Hematopoietic multipotent progenitor cell treated with erythropoietin and hydrocortisone succinate and interleukin-3 and kit ligand, for 4 days (in vitro differentiated cells): ENCODE data around the gene ATP5ME.
"Not testable (repeated sequence)": the region's sequence is repeated elsewhere in the genome, so short reads cannot be mapped to it uniquely, and the experiment has no call there.

Experiments
- DNase-seq: peaks from one replicate; pipeline ENCODE4 v3.0.0-alpha.2; 2015

ATP5ME gene

DNA sequence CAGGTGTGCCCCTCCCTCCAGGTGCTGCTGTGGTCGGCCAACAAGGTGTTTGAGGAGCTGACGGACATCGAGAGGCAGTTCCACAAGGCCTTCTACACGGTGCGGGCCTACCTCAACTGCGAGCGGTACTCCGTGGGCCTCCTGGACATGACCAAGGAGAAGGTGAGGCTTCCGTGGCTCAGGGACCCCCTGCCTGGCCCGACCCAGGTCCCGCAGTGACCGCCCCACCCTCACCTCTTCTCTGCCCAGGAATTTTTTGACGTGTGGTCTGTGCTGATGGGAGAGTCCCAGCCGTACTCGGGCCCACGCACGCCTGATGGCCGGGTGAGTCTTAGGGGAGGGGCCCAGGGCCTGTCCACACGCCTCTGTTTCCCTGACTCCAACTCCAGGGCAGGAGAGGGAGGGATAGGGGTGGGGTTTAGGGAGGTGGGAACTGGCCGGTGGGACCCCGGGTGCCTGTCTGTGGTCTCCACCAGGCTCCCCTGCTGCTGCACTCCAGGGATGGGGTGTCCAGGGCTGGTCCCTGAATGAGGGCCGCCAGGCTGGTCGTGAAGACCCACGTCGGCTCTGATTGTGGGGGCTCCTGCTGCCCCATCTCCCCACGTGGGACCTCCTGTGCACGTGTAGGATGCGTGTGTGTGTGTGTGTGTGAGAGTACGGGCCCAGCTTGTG, 20.1 kb downstream of the ATP5ME start:
- DNase-seq, result no peak

DNA sequence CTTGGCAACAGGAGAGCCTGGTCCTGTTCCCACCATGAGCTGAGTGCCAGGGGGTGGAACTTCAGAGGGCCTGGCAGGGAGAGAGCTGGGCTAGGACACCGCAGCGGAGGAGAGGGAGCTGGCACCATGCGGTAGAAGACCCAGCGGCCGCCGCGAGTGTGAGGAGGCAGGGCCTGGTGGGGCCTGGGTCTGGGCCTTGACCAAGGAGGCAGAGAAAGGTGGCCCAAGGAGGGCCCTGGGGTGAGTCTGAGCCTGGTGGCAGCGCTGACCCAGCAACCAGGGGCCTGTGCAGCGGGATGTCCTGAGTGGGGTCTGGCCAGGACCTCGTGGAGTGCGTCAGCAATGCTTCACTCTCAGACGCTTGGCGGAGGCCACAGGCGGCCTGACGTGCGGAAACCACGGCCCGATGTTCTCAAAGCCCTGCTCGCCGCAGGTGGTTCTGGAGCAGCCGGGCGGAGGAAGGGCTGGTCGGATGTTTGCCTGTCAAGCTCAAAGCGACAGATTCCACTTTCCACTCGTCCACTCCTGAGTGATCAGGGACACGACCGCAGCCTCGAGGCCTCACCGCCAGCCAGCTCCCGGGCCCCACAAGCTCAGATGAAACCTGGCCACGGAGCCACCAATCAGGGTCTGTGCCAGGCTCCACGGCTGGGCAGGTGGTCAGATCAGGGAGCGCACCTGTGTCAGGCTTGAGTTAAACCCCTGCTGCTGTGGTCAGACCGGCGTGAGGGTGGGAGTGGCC, 20.8 kb downstream of the ATP5ME start:
- DNase-seq, result no peak

DNA sequence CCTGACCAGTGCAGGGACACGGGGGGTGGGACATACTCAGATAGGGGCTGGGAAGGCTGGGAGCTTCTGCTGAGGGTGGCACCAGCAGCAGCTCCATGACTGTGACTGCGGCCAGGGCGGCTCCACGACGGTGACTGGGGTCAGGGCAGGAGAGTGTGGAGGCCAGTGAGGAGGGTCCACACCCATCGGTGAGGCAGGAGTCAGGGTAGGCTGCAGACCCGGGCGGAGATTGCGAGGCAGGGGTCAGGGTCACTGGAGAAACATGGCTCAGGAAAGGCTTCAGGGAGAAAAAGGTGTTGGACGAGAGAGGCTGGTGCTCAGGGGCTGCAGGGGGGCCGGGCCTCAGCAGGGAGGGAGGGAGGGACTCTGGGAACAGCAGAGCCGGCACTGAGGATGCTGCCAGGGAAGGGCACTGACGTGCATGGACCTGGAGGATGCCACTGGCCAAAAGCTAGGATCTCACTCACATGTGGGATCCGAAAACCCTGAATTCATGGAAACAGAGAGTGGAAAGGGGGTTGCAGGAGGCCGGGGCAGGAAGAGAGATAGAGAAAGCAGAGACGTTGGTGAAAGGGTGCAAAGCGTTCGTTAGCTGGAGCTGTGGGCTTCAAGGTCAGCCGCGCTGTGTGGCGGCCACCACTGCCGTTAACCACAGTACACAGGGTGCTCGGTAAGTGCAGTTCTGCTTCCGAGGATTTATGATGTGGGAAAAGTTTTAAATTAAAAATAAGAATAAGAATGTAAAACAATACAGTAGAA, 22.0 kb downstream of the ATP5ME start:
- DNase-seq, result no peak

DNA sequence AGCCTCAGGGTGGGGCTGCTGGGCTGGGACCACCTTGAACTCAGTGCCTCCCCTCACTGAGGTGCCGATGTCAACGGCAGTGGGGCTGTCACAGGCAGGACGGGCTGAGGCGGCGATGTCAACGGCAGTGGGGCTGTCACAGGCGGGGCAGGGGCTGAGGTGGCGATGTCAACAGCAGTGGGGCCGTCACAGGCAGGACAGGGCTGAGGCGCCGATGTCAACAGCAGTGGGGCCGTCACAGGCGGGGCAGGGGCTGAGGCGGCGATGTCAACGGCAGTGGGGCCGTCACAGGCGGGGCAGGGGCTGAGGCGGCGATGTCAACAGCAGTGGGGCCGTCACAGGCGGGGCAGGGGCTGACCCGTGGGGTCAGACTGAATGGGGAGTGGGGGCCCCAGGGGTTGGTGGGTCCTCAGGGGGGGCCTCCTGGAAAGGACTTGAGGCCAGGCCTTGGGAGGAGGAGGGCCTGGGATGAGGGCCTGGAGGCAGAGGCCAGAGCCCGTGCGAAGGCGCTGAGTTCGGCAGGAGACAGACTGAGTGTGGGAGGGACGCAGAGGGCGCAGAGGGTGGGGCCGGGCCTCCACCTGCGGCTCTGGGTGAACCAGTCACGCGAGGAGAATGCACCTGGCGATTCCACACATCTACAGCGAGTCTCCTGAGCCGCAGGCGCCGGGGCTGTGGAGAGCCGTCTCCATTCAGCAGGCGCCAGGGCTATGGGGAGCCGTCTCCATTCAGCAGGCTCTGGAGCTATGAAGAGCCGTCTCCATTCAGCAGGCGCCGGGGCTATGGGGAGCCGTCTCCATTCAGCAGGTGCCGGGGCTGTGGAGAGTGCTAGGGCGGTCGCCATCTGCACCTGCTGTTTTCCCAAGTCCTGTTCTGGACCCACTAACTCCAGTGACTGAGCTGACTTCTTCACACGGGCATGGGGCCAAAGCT, 22.9 kb downstream of the ATP5ME start:
- DNase-seq, result no peak

DNA sequence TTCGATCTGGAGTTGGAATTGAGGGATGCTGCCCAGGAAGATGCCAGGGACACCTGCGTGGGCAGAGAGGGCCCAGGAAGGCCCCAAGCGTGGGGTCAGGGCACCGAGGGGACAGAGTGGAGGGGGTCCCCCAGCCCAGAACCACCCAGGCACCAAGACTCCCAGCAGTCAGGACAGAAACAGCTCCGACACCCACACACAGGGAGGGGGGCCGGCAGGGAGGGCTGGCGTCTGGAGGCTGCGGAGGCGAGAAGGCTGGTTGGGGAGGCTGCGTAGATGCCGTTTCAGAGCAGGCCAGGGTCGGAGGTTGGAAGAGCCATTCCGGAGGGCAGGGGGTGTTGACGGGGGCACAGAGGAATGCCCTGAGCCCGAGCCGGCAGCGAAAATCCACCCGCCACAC, 23.6 kb downstream of the ATP5ME start:
- DNase-seq, result no peak

DNA sequence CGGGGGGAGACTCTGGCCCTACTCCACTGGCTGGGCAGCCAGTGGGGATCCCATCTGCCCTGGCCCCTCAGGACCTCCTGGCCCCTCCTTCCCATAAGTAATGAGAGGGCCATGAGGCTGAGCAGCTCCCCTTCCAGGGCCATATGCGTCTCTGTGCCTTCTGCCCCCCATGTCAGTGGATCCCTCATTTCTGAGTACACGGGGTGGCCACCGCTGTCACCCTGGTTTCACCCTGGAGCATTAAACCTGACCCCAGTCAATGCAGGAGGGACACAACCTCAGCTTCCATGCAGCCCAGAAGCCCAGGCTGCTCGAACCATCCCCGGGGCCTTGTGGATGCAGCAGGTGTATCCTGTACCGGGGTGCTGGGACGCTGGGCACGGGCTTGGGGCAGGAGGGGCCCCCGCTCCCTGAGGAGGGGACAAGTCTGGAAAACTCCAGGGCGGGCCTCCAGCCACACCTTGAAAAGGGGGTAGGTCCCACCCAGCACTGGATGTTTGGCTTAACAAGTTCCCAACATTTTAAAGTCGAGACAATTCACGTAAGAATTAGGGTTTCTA, 24.2 kb downstream of the ATP5ME start:
- no peak for DNase-seq

DNA sequence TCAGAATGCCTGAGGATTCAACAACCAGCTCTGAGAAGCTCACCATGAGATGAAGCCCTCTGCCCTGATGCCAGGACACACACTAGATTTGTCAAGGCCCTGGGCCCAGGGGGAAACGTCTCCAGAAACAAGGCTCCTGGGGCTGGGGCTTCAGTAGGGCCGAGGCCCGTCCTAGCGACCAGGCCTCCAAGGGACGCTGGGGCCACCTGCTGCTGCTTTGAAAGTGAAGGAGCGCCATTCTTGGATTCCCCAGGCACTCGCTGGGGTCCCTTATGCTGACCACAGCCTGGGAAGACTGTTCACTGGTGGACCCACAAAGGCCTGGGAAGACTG, 24.8 kb downstream of the ATP5ME start:
- DNase-seq, result no peak

DNA sequence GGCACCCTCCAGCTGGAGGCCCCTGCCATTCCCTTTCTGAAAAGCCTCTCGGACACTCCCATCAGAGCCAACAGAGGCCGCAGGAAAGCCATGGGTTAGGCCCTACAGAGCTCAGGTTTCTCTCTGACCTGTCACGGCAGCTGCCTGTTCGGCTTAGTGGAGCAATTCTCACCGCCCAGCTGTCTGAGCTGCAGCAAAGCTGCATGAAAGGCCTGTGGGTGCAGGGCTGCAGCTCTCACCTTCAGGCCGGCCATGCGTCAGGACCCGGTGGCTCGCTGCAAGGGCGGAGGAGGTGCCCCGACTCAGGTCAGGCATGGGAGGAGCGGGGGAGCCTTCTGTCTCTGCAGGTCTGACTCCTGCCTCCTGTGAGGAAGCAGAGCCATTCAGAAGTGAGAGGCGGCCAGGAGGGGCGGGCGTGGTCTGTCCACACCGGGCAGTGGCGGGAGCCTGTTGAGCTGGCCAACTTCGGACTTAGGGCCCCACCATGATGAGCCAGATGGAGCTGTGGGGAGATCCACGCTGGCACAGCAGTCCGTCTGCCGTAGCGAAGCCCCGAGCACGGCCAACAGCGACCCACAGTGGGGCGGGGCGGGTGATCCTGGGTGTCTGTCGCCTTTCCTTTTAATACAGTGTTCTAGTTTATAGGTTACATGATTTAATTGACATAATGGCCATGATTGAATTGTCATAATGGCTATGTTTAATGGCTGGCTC, 25.3 kb downstream of the ATP5ME start:
- DNase-seq, result no peak

DNA sequence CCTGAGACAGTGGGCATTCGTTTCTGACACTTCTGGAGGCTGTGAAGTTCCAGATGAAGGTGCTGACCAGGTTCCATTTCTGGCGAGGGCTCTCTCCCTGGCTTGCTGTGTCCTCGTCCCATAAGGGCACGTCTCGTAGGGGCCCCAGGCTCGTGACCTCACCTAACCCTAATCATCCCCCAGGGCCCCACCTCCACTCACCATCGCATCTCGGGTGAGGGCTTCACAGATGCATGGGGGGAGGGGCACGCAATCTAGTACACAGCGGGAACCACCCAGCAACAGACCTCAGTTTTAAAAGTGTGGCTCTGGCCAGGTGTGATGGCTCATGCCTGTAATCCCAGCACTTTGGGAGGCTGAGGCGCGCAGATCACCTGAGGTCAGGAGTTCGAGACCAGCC, 26.6 kb downstream of the ATP5ME start:
- DNase-seq, result no peak

DNA sequence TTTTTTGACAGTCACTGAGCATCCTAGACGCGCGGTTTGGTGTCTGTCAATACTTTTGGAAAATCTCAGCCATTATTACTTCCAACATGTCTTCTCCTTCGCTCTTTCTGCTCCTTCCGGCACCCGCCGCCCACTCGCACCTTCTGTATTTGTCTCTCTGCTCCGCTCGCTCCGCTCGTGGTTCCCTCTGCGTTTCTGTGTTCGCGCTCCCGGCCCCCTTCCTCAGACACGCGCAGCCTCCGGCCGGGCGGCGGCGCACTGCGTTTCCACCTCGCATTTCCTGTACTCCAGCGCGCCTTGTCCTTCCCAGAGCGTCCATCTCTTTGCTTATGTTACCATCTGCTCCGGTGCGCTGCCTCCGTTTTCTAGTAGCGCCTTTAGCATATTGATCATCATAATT, 27.6 kb downstream of the ATP5ME start:
- DNase-seq, result no peak

DNA sequence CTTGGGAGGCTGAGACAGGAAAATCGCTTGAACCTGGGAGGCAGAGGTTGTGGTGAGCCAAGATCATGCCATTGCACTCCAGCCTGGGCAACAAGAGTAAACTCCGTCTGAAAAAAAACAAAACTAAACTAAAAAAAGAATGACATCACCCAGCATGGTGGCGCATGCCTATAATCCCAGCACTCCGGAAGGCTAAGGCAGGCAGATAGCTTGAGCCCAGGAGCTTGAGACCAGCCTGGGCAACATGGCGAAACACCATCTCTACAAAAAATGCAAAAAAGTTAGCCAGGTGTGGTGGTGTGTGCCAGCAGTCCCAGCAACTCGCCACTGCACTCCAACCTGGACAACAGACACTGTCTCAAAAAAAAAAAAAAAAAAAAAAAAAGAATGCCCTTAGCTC, 31.7 kb downstream of the ATP5ME start:
- DNase-seq, result not testable (repeated sequence)

DNA sequence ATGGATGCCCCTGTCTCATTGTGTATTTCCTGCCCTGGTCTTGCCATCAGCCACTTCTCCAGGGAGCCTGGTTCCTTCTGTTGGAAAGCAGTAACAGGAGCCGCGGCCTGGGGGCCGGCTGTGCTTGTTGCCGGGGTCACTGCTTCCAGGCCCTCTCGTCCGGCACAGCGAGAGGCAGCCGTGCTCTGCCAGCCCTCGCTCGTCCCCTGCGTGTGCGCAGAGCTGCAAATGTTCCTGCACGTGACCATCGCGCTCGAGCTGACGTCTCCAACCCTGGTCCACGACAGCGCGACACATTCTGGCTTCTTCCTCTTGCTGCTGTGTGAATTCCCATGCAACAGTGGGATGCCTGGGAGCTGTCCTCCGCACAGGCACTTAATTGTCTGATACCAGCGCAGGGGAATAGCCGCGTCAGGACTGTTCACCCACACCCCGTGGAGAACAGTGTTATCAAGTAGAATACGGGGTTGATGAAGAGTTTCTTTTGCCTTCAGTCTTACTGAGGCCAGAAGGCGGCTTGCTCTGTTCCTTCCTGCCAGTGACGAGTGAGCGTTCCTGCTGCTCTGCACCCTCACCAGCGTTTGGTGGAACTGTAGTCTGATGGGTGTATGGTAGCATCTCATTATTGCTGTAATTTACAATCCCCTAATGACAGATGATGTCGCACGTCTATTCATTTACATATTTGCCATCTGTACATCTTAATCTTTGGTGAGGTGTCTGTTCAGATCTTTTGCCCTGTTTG, 36.4 kb downstream of the ATP5ME start:
- DNase-seq, result no peak

DNA sequence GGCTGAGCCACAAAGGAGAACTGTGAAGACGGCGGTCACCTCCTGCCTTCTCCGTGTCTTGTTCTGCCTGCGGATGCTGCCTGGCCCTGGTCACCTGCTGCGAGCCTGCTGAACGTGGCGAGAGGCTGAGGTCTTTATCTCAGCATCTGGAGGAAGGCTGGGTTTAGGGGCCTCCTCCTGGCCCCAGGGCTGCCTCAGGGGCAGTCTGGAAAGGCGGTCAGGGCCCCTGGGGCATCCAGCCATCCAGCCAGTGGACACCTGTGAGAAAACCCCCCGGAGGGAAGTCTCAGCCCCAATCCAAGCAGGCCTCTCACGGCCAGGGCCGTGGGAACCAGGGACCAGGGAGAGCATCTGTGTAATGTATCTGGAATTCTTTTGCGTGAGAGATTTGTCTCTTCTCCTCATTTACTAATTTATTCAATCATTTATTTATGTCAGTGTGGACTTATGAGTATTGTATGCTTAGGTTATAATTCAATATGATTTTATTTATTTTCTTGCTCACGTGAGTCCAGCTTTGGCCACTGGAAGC, 37.4 kb downstream of the ATP5ME start:
- DNase-seq, result no peak

DNA sequence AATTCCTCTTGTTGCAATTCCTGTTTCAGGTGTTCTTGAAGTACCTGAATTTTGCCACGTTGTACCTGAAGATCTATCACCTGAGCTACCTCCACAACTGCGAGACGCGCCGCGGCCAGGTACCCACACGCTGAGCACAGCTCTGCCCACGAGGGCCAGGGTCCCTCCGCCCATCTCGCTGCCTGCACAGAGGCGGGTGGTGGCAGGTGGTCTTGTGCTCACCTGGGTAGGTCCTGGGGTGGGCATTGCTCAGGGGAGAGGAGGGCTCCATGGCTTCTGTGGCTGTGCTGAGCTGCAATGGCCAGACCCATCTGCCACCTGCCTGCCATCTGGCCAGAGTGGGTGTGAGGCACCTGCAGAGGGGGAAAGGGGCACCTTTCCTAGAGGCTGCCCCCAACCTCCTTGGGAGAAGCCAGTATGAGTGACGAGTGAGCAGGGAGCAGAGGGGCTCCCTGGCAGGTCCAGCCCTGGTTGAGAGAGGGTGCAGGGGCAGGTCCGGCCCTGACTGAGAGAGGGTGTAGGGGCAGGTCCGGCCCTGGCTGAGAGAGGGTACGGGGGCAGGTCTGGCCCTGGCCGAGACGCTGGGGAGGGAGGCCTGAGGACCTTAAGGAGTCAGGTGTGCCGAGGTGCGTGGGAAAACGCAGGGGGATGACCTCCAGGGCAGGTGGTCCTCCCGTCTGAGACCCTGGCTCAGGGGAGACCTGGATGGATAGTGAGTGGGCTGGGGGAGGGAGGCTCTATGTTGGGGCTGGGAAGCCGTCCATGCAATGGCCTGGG, 38.0 kb downstream of the ATP5ME start:
- no peak for DNase-seq

DNA sequence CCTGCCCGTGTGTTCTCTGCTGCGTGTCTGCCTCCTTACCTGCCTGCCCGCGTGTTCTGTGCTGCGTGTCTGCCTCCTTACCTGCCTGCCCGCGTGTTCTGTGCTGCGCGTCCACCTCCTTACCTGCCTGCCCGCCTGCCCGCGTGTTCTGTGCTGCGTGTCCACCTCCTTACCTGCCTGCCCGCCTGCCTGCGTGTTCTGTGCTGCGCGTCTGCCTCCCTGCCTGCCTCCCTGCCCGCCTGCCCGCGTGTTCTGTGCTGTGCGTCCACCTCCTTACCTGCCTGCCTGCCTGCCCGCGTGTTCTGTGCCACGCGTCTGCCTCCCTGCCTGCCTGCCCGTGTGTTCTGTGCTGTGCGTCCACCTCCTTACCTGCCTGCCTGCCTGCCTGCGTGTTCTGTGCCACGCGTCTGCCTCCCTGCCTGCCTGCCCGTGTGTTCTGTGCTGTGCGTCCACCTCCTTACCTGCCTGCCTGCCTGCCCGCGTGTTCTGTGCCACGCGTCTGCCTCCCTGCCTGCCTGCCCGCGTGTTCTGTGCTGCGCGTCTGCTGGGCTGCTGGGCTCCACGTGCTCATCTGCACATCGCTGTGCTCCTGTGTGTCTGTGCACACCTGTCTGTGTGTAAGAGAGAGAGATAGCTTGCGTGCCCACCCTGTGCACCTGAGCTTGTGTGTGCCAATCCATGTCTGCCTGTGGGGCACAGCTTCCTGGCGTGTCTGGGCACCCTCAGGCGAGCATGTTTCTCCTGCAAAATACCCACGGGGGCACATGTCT, 38.8 kb downstream of the ATP5ME start:
- not testable (repeated sequence) for DNase-seq

DNA sequence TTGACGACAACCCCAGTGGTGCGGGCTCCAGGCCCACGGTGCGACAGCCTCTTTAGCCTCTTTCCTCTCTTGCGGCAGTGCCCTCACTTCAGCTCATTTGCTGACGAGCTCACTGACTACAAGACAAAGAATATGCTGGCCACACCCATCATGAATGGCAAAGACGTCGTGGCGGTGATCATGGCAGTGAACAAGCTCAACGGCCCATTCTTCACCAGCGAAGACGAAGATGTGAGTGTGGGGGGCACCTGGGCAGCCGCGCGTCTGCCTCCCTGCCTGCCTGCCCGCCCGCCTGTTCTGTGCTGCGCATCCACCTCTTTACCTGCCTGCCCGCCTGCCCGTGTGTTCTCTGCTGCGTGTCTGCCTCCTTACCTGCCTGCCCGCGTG, 39.5 kb downstream of the ATP5ME start:
- no peak for DNase-seq

DNA sequence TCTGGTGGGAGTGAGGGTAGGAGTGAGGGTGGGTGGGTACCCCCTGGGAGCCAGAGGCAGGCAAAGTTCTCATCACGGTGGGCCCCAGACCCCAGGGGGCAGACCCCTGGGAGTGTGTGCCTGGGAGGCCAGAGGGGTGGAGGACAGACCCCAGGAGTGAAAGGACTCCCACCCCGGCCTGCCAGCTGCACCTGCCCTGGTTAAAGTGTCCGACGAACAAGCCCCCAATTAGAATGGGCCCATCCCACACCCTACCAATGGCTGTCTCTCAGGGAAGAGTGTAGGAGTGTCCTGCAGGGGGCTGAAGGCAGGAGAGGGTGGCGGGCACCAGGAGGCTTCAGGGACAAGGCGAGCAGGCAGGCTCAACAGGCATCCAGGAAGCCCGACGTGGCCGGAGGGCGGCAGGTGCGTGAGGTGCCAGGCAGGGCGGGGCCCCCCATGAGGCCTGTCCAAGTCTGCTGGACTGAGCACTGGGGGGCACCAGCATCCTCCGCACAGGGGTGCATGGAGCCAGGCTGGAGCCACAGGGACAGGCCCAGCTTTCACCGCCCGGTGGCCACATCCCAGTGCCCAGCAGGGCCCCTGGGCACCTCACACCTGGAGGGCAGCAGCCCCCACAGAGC, 40.0 kb downstream of the ATP5ME start:
- no peak for DNase-seq

DNA sequence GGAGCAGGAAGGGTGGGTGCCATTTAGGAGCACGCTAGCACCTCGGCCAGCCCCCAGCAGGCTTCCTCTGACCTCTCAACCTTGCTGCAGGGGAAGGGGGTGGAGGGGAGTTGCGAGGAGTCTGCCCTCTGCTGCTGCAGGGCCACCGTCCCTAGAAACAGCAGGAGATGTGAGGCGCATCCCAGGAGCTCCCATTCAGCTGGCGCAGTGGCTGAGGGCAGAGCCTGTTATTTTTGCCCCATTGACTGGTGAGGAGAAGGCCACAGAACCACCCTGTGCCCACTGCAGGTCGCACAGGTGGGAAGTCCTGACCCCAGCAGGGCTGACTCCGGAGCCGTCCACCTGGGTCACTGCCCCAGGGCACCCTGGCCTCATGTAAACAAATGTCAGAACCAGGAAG, 40.7 kb downstream of the ATP5ME start:
- no peak for DNase-seq

DNA sequence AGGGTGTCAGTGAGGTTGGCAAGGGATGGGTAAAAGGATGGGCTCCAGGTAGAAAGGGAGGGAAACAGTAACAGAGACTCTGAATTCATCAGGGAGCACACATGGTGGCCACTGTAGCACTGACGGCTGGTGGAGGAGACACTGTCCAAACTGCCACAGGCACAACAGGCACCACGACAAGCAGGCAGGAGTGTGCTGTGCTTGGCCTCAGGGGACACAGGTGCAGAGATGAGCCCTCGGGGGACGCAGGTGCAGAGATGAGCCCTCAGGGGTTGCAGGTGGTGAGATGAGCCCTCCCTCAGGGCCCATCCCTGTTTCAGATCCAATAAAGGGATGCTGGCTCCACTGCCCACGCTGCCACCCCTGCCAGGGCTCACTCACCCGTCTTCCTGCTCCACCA, 41.1 kb downstream of the ATP5ME start:
- DNase-seq, result no peak
